Neutrophil (primary cell): ENCODE results near the gene PTDSS2.

Source experiments
- H3K27ac ChIP-seq: fragments of 200-600 bp; sonication (generic); 2 replicates; pipeline ENCODE4 v1.5.1; 2016; ENCODE audit warnings: mild to moderate bottlenecking, moderate library complexity
- H3K27me3 ChIP-seq: fragments of 200-600 bp; sonication (generic); 2 replicates; pipeline ENCODE4 v1.6.0; 2016; ENCODE audit warnings: mild to moderate bottlenecking
- H3K36me3 ChIP-seq: fragments of 200-600 bp; sonication (generic); 2 replicates; pipeline ENCODE4 v1.5.1; 2017
- H3K4me1 ChIP-seq, 2 experiments: fragments of 200-600 bp in 1 of 2; sonication (generic) in 1 of 2; 1 replicate in 1 of 2; 2 replicates in 1 of 2; pipeline versions ENCODE4 v1.5.1 to v1.6.1; 2013 to 2016; ENCODE audit warnings: low read depth in 1 of 2, low read length in 1 of 2, mild to moderate bottlenecking in 1 of 2, moderate library complexity in 1 of 2; ENCODE audit not compliant: control insufficient read depth in 1 of 2, insufficient read depth in 1 of 2
- H3K4me3 ChIP-seq, 2 experiments: fragments of 200-600 bp in 1 of 2; sonication (generic) in 1 of 2; 1 replicate in 1 of 2; 2 replicates in 1 of 2; pipeline ENCODE4 v1.5.1; 2013 to 2016; ENCODE audit warnings: low read depth in 1 of 2, low read length in 1 of 2, mild to moderate bottlenecking in 1 of 2, moderate library complexity in 1 of 2
- H3K9me3 ChIP-seq: fragments of 200-600 bp; sonication (generic); 2 replicates; pipeline ENCODE4 v1.5.1; 2016
- TF ChIP-seq, protein P1 (sequence below): fragments of 200-600 bp; sonication (generic); IDR thresholded peaks from 2 replicates; pipeline ENCODE4 v1.5.1; 2016; ENCODE audit warnings: antibody characterized with exemption

The PTDSS2 gene

DNA sequence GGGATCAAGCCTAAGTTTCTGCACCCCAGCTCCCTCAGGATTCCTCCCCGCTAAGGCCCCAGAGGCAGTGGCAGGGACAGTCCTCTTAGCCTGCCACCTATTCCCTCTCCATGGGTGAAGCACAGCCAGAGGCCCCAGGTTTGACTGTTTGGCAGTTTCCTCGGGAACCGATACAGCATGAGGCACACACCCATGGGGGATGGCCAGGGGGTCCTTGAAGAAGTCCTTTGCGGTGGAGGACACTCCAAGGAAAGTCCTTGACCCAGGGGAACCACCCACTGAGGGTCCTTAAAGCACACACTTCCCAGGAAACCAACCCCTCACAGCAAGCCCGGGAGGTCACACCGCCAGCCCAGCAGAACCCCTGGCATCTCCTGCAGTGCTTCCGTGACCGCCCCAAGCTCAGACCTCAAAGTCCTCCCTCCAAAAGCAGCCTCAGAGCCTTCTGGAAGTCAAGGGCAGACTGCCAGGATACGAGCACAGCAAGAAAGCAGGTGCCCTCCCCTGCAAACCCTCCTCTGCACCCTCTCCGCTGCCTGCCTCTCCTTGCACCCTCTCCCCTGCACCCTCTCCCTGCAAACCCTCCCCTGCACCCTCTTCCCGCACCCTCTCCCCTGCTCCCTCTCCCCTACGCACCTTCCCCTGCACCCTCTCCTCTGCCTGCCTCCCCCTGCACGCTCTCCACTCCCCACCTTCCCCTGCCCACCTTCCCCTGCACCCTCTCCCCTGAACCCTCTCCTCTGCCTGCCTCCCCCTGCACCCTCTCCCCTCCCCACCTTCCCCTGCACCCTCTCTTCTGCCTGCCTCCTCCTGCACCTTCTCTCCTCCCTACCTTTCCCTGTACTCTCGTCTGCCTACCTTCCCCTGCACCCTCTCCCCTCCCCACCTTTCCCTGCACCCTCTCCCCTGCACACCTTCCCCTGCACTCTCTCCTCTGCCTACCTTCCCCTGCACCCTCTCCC lies 36.7 kb upstream of the PTDSS2 start:
- Histone ChIP-seq H3K4me3 (no peak overlapping the region), H3K4me1 (peaks cover 33 to 38% of the 10 kb centered on the region in 2 experiments)

DNA sequence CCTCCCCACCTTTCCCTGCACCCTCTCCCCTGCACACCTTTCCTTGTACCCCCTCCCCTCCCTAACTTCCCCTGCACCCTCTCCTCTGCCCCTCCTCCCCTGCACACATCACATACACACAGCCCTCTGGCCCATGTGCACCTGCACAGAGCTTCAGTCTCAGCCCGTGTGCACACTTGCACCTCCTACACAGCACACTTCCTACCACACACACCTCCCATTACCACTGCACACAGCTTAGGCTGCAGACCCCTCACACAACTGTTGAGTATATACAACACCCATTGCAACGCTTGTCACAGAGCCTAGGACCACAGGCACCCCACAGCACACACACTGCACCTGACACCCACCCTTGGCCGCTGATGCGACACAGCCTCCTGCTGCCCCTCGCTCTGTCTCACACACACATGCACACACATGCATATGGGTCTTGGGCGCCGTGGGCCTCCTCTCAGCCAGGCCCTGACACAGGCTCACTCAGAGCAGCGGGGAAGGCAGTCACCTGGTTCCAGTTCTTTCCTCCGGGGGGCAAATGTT lies 35.7 kb upstream of the PTDSS2 start:
- Histone ChIP-seq H3K27me3 (peaks cover 36% of the 10 kb centered on the region), H3K36me3 (no peaks in the 10 kb centered on the region), H3K4me3 (peak overlapping the region in 1 of 2 experiments; percentile 0), H3K4me1 (peaks cover 33 to 38% of the 10 kb centered on the region in 2 experiments), H3K27ac (no peak overlapping the region), H3K9me3 (no peaks in the 10 kb centered on the region)
- TF ChIP-seq, protein P1, sequence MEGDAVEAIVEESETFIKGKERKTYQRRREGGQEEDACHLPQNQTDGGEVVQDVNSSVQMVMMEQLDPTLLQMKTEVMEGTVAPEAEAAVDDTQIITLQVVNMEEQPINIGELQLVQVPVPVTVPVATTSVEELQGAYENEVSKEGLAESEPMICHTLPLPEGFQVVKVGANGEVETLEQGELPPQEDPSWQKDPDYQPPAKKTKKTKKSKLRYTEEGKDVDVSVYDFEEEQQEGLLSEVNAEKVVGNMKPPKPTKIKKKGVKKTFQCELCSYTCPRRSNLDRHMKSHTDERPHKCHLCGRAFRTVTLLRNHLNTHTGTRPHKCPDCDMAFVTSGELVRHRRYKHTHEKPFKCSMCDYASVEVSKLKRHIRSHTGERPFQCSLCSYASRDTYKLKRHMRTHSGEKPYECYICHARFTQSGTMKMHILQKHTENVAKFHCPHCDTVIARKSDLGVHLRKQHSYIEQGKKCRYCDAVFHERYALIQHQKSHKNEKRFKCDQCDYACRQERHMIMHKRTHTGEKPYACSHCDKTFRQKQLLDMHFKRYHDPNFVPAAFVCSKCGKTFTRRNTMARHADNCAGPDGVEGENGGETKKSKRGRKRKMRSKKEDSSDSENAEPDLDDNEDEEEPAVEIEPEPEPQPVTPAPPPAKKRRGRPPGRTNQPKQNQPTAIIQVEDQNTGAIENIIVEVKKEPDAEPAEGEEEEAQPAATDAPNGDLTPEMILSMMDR: no peak

More for the DNA sequence above, 36.7 kb upstream of the PTDSS2 start:
- Histone ChIP-seq H3K36me3 (no peaks in the 10 kb centered on the region), H3K9me3 (no peaks in the 10 kb centered on the region), H3K27ac (no peak overlapping the region), H3K27me3 (peaks cover 27% of the 10 kb centered on the region)
- TF ChIP-seq, protein P1: no peak

DNA sequence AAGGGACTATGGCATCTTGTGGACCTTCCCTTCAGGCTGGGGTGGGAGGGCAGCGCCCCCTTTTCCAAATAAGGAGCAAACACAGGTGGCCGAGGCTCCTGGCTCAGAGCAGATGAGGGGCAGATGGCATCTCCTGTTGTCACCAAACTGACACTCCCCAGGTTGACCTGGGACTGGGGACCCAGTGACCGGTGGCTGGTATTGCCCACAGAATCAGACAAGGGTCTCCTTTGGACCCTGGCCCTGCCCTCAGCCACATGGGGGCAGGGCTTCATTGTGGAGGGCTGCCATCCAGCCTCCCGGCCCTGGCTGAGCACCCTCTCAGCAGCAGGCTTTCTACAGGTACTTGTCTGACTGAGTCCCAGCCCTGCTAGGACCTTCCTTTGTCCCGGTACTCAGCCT lies 34.4 kb upstream of the PTDSS2 start:
- TF ChIP-seq, protein P1: no peak
- H3K4me1 ChIP-seq: peaks cover 33 to 38% of the 10 kb centered on the region in 2 experiments
- H3K27me3 ChIP-seq: peaks cover 48% of the 10 kb centered on the region
- H3K36me3 ChIP-seq: no peaks in the 10 kb centered on the region
- H3K4me3 ChIP-seq: peak overlapping the region in 1 of 2 experiments; percentile 0
- no peaks in the 10 kb centered on the region for H3K9me3 ChIP-seq
- H3K27ac ChIP-seq: no peak overlapping the region

DNA sequence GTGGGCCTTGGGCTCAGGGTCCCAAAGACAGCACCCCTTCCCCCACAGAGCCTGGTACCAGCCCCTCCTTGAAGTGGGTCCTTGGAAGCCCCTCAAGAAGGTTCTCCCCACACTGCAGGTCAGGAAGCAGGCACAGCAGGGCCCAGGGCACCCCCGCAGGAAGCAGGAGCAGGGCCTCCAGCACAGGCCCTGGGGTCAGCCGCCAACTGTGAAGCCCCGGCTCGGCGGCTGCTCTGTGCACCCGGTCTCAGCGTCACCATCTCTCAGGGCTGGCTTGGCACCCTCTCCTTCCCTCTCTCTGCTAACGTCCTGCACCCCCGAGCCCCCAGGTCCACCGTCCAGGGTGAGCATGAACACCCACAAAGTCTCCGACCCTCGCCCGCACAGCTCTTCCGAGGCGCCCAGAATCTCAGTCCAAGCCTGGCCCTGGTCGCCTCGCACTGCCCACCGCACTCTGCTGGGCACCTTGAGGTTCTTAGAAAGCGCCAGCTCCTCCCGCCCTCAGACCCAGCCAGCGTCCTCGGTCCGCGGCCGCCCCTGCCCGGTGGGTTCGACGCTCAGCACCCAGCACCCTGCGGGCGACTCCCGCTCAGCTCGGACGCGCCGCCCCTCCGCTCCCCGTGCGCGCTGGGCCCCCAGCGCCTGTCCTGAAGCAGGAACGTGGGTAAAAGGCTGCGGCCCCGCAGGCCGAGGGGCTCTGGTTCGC lies 33.9 kb upstream of the PTDSS2 start:
- Histone ChIP-seq H3K4me3 (peak overlapping the region; percentile 51 to 65), H3K27me3 (peaks cover 52% of the 10 kb centered on the region), H3K9me3 (no peaks in the 10 kb centered on the region), H3K27ac (no peak overlapping the region), H3K36me3 (no peaks in the 10 kb centered on the region), H3K4me1 (peaks cover 33 to 38% of the 10 kb centered on the region in 2 experiments)
- TF ChIP-seq, protein P1: no peak

DNA sequence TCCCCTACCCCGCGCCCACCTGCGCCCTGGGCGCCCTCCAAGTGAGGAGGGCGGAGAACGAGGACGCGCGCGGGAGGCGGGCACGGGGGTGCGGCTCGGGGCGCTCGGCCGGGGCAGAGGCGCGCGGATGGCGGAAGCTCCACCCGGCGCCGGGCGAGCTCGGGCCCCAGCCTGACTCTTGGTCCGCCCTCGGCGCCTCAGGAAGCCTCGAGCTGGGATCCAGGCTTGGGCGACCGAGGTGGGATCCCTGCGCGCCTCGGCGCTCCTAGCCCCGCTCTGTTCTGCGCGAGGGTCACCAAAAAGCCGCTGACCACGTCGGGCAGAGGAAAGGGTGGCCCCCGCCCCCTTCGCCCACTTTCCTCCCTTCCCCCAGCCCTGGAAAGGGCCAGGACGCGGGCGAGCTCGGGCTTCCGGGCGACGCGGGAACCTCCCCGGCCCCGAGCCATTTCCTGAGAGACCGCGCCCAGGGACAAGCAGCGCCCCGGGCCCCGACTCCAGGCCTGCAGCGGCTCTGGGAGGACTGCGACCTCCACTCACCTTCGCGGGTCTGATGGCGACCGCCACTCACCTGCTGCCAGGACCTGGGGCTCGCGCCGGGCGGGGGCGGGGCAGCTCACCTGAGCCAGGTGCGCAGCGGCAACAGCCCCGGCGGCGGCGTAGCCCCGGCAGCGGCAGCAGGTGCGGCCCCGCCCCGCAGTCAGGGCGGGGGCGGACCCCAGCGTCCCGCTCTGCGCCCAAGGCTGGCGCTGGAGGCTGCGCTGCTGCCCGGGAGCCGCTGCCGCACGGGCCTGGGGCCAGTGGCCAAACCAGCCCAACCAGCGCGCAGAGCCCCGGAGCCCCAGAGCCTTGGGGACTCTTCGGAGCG lies 33.1 kb upstream of the PTDSS2 start:
- TF ChIP-seq, protein P1: no peak
- Histone ChIP-seq H3K36me3 (no peaks in the 10 kb centered on the region), H3K4me1 (peaks cover 33 to 38% of the 10 kb centered on the region in 2 experiments), H3K27ac (no peak overlapping the region), H3K9me3 (no peaks in the 10 kb centered on the region), H3K27me3 (peaks cover 52% of the 10 kb centered on the region), H3K4me3 (peak overlapping the region; percentile 51 to 65)
